GM10847 (cell line): ENCODE measurements around the gene CCDC85C.

ENCODE experiments used
- POLR2A ChIP-seq: IDR thresholded peaks from 2 replicates; pipeline ENCODE4 v1.6.1; 2011; ENCODE audit not compliant: insufficient read length; ENCODE audit errors: extremely low read depth

Gene CCDC85C

GRCh38 chr14:99465288-99465687, 138.7 kb downstream of the CCDC85C start:
- no peak for TF ChIP-seq POLR2A

GRCh38 chr14:99463974-99464373, 140.0 kb downstream of the CCDC85C start:
- TF ChIP-seq POLR2A, result no peak

GRCh38 chr14:99462210-99462609, 141.8 kb downstream of the CCDC85C start:
- no peak for TF ChIP-seq POLR2A

- no peak for TF ChIP-seq POLR2A
These were observed 142.5 kb downstream of the CCDC85C start for GRCh38 chr14:99461411-99462085.

- no peak for TF ChIP-seq POLR2A
These were observed 143.2 kb downstream of the CCDC85C start for GRCh38 chr14:99460793-99461192.

- TF ChIP-seq POLR2A, result no peak
These were observed 144.4 kb downstream of the CCDC85C start for GRCh38 chr14:99459481-99460100.

GRCh38 chr14:99454246-99454645, 149.8 kb downstream of the CCDC85C start:
- no peak for TF ChIP-seq POLR2A

GRCh38 chr14:99452968-99453367, 151.0 kb downstream of the CCDC85C start:
- no peak for TF ChIP-seq POLR2A

GRCh38 chr14:99451234-99451633, 152.8 kb downstream of the CCDC85C start:
- no peak for TF ChIP-seq POLR2A

GRCh38 chr14:99450266-99450665, 153.7 kb downstream of the CCDC85C start:
- TF ChIP-seq POLR2A, result no peak
